GM12878 (cell line): ENCODE results near the gene ZMIZ1. TPM values are rescaled to one million over a fixed set of nuclear protein-coding genes. Genes with fewer than 3 reads are reported as not detected.

Experiments
- ATAC-seq: fragments of 200-7000 bp; cut with Tn5 transposase; 3 replicates; pipeline ENCODE4 v1.9.1; 2020; ENCODE audit warnings: mild to moderate bottlenecking, moderate library complexity
- BruUV-seq: library from RNA; stranded (reverse); fragments of 400-500 nt; replicated peaks from 2 replicates; lab custom pipeline; 2021; lab: Mats Ljungman, UMichigan
- CTCF ChIA-PET: fragments of 300-600 bp; sonication (Branson Sonifier 250); formaldehyde crosslinking; extraction: SDS; loops from one replicate; lab custom pipeline; 2021; ENCODE audit warnings: inconsistent platforms; lab: Yijun Ruan, JAX
- POLR2A ChIA-PET: fragments of 350-600 bp; formaldehyde crosslinking; extraction: SDS; loops from one replicate; lab custom pipeline; 2021; ENCODE audit warnings: inconsistent platforms; lab: Charles Lee
- RAD21 ChIA-PET: fragments of 300-600 bp; sonication (Branson Sonifier 250); formaldehyde crosslinking; loops from one replicate; lab custom pipeline; 2023; ENCODE audit warnings: antibody characterized with exemption; ENCODE audit not compliant: unreplicated experiment; lab: Charles Lee
- SMC1A ChIA-PET: fragments of 300-600 bp; sonication (Branson Sonifier 250); formaldehyde crosslinking; loops from one replicate; lab custom pipeline; 2023; ENCODE audit not compliant: unreplicated experiment, uncharacterized antibody; lab: Charles Lee
- DNase-seq: peaks from one replicate; pipeline ENCODE4 v3.0.0-alpha.2; 2011; ENCODE audit warnings: low read depth, low spot score
- FAIRE-seq: peaks from 3 replicates; lab custom pipeline; 2011; peaks lifted over from hg19 to GRCh38; lab: Jason Lieb, UNC
- H2AFZ ChIP-seq: 2 replicates; pipeline ENCODE4 v1.6.0; 2011; ENCODE audit warnings: low read depth, low read length, control low read depth; ENCODE audit not compliant: control insufficient read depth
- H3K27ac ChIP-seq: 2 replicates; pipeline ENCODE4 v1.5.1; 2011; ENCODE audit warnings: control low read depth; ENCODE audit not compliant: control insufficient read depth, insufficient read depth
- H3K27me3 ChIP-seq, 2 experiments: replicated peaks in 1 of 2; 2 replicates each; pipeline versions ENCODE4 v1.6.0 to v1.6.1; 2011; ENCODE audit warnings: low read length in 1 of 2; ENCODE audit not compliant: control insufficient read depth in 2 of 2, insufficient read depth in 2 of 2
- H3K36me3 ChIP-seq, 2 experiments: 2 replicates each; pipeline ENCODE4 v1.5.1; 2011; ENCODE audit warnings: low read length in 1 of 2; ENCODE audit not compliant: control insufficient read depth in 2 of 2, insufficient read depth in 2 of 2
- H3K4me1 ChIP-seq: 2 replicates; pipeline ENCODE4 v1.6.1; 2011; ENCODE audit warnings: mild to moderate bottlenecking, low read length, moderate library complexity, mixed read lengths; ENCODE audit not compliant: control insufficient read depth, insufficient read depth
- H3K4me2 ChIP-seq: 2 replicates; pipeline ENCODE4 v1.6.0; 2011; ENCODE audit warnings: control low read depth; ENCODE audit not compliant: control insufficient read depth, insufficient read depth
- H3K4me3 ChIP-seq: fragments of 200-600 bp; sonication (generic); 2 replicates; pipeline ENCODE4 v1.5.1; 2016
- H3K79me2 ChIP-seq: 2 replicates; pipeline ENCODE4 v1.6.0; 2011; ENCODE audit warnings: low read length; ENCODE audit not compliant: control insufficient read depth, insufficient read depth
- H3K9ac ChIP-seq: 2 replicates; pipeline ENCODE4 v1.8.0; 2011; ENCODE audit warnings: low read length, control low read depth, mixed read lengths; ENCODE audit not compliant: control insufficient read depth, insufficient read depth
- H3K9me3 ChIP-seq: replicated peaks from 3 replicates; pipeline ENCODE4 v1.5.1; 2011; ENCODE audit warnings: mild to moderate bottlenecking, low read length; ENCODE audit not compliant: control insufficient read depth, insufficient read depth
- H4K20me1 ChIP-seq: 2 replicates; pipeline ENCODE4 v1.6.0; 2011; ENCODE audit not compliant: control insufficient read depth, insufficient read depth
- BCL11A ChIP-seq: IDR thresholded peaks from 2 replicates; pipeline ENCODE4 v1.6.1; 2011; ENCODE audit warnings: low read depth, low read length
- CTCF ChIP-seq, 3 experiments: IDR thresholded peaks in 2 of 3; conservative IDR thresholded peaks in 1 of 3; 2 replicates each; pipeline ENCODE4 v1.5.1; 2011; ENCODE audit warnings: low read depth in 3 of 3, low read length in 3 of 3, mild to moderate bottlenecking in 3 of 3, control low read depth in 2 of 3, moderate library complexity in 2 of 3, inconsistent platforms in 1 of 3, mixed read lengths in 1 of 3; ENCODE audit not compliant: control insufficient read depth in 2 of 3, insufficient read depth in 1 of 3; ENCODE audit errors: extremely low read depth in 1 of 3
- GABPA ChIP-seq: IDR thresholded peaks from 2 replicates; pipeline ENCODE4 v1.6.1; 2014; ENCODE audit warnings: antibody characterized with exemption, low read depth, mild to moderate bottlenecking, inconsistent platforms
- IKZF2 ChIP-seq, 2 experiments: fragments of 450-650 bp; IDR thresholded peaks; 2 replicates each; pipeline ENCODE4 v1.6.1; 2017; ENCODE audit warnings: mild to moderate bottlenecking in 2 of 2, moderate library complexity in 2 of 2
- MXI1 ChIP-seq: fragments of 150-350 bp; IDR thresholded peaks from 2 replicates; pipeline ENCODE4 v1.6.1; 2011; ENCODE audit warnings: low read depth, mild to moderate bottlenecking, inconsistent platforms, low read length, improper control_type of control experiment
- PAX8 ChIP-seq: fragments of 450-650 bp; IDR thresholded peaks from 2 replicates; pipeline ENCODE4 v1.6.1; 2017; ENCODE audit warnings: mild to moderate bottlenecking, moderate library complexity
- SMAD5 ChIP-seq: IDR thresholded peaks from 2 replicates; pipeline ENCODE4 v1.6.1; 2016; ENCODE audit warnings: antibody characterized with exemption, low read depth
- SUPT20H ChIP-seq: IDR thresholded peaks from 2 replicates; pipeline ENCODE4 v1.6.1; 2011; ENCODE audit warnings: low read depth, mild to moderate bottlenecking, low read length, moderate library complexity, borderline replicate concordance; ENCODE audit not compliant: control insufficient read depth
- whole genome bisulfite sequencing: methylation state at CpG from one replicate; pipeline ENCODE4 v1.1.6; 2016; ENCODE audit warnings: low lambda C conversion rate; ENCODE audit not compliant: insufficient replicate concordance, insufficient coverage; ENCODE audit errors: missing lambda C conversion rate; 5-methylcytosine and 5-hydroxymethylcytosine counted together
- in situ Hi-C: fragments of 300-500 bp; cut with MboI; formaldehyde crosslinking; loops from 9 replicates; pipeline ENCODE4 v1.14.3; 2018; ENCODE audit warnings: mixed read lengths
- intact Hi-C: fragments of 100-400 bp; cut with micrococcal nuclease; formaldehyde crosslinking; loops from one replicate; pipeline ENCODE4 v1.14.2; 2022; ENCODE audit not compliant: unreplicated experiment
- polyA plus RNA-seq, 11 experiments: library from polyadenylated mRNA; depleted of rRNA in 4 of 11; unstranded in 6 of 11; stranded (reverse) in 5 of 11; fragments of >200 nt; fragmentation: Nextera tagmentation in 4 of 11; fragmentation: Illumina TruSeq in 1 of 11; extraction: Ambion mirVana in 4 of 11; extraction: Trizol in 1 of 11; gene quantifications; 1 replicate in 1 of 11; 2 replicates in 10 of 11; pipeline versions ENCODE4 v1.2.1 to v1.2.3, GENCODE V29; 2011 to 2016; ENCODE audit warnings: inconsistent platforms in 2 of 11, missing spikeins in 2 of 11, low read depth in 1 of 11
- total RNA-seq, 4 experiments: library from RNA; depleted of rRNA in 3 of 4; stranded (reverse); fragments of >200 nt in 3 of 4; fragmentation: Illumina TruSeq in 1 of 4; extraction: Trizol in 1 of 4; gene quantifications; 2 replicates each; pipeline versions ENCODE4 v1.2.1 to v1.2.3, GENCODE V29; 2013 to 2021
- TF ChIP-seq, protein P1 (sequence below): IDR thresholded peaks from 2 replicates; pipeline ENCODE4 v1.6.1; 2012; ENCODE audit warnings: low read depth, low read length, improper control_type of control experiment

The ZMIZ1 gene
- total and polyA plus RNA-seq, 10 of the 15 experiments (the other 5 are each of a cell fraction or from before 2014, with no cell fraction given), result 3.1 to 82.3 (median 14.9) TPM

- no peaks in the 10 kb centered on the region for H3K36me3 ChIP-seq
- POLR2A ChIA-PET, result no interaction called here
Measured at GRCh38 chr10:79171504-79171903, 102.7 kb downstream of the ZMIZ1 start.

More at GRCh38 chr10:79171504-79171903, 102.7 kb downstream of the ZMIZ1 start:
- intact Hi-C loops (no loop called here), in situ Hi-C loops (no loop called here)
- no peak for DNase-seq
- H3K27me3 ChIP-seq, result no peaks in the 10 kb centered on the region
- TF ChIP-seq SMAD5, result no peak
- no peak for TF ChIP-seq IKZF2 (IDR thresholded peaks at IDR 0.05)
- no peak for TF ChIP-seq CTCF (IDR thresholded peaks at IDR 0.05 in 2 of 3, conservative IDR thresholded peaks at IDR 0.05 in 1 of 3; ENCODE audit: control insufficient read depth in 2 of 3, extremely low read depth in 1 of 3, insufficient read depth in 1 of 3, low read depth in 3 of 3, low read length in 3 of 3)
- TF ChIP-seq, protein P1, sequence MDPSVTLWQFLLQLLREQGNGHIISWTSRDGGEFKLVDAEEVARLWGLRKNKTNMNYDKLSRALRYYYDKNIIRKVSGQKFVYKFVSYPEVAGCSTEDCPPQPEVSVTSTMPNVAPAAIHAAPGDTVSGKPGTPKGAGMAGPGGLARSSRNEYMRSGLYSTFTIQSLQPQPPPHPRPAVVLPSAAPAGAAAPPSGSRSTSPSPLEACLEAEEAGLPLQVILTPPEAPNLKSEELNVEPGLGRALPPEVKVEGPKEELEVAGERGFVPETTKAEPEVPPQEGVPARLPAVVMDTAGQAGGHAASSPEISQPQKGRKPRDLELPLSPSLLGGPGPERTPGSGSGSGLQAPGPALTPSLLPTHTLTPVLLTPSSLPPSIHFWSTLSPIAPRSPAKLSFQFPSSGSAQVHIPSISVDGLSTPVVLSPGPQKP, result no peak
- no peak for TF ChIP-seq PAX8
- no peak for TF ChIP-seq MXI1
- TF ChIP-seq SUPT20H, result no peak
- no peak for TF ChIP-seq BCL11A
- no peak for TF ChIP-seq GABPA
- ChIA-PET CTCF (no interaction called here), SMC1A (no interaction called here), RAD21 (no interaction called here)
- no peak overlapping the region for H3K4me3 ChIP-seq
- no peaks in the 10 kb centered on the region for H3K9me3 ChIP-seq
- FAIRE-seq, result no peak
- no peak overlapping the region for H3K9ac ChIP-seq
- ATAC-seq, result no peak
- no peak overlapping the region for H3K27ac ChIP-seq
- WGBS, result 11% methylated on average over 5 of the region's 5 CpGs
- no peak overlapping the region for H3K4me2 ChIP-seq
- H3K4me1 ChIP-seq, result no peaks in the 10 kb centered on the region
- BruUV-seq, result no TSS peak
- H3K79me2 ChIP-seq, result no peaks in the 10 kb centered on the region
- no peak overlapping the region for H2AFZ ChIP-seq
- no peaks in the 10 kb centered on the region for H4K20me1 ChIP-seq
